B cell (primary cell): Measurements from ENCODE around the gene IL1RAPL1. TPM values are rescaled to one million over a fixed set of nuclear protein-coding genes. Genes with fewer than 3 reads are reported as not detected.

Experiments used
- ATAC-seq: fragments of 200-7000 bp; cut with Tn5 transposase; one replicate; pipeline ENCODE4 v1.10.0; 2021; ENCODE audit warnings: low read depth, mild to moderate bottlenecking, moderate number of reproducible peaks, moderate library complexity
- CTCF ChIA-PET: fragments of 350-600 bp; sonication (Branson Sonifier 250); formaldehyde crosslinking; loops from one replicate; lab custom pipeline; 2021; ENCODE audit warnings: antibody characterized with exemption, inconsistent platforms; lab: Charles Lee
- POLR2A ChIA-PET: fragments of 350-600 bp; sonication (Branson Sonifier 250); formaldehyde crosslinking; loops from one replicate; lab custom pipeline; 2021; ENCODE audit warnings: antibody characterized with exemption; lab: Charles Lee
- DNase-seq: peaks from one replicate; pipeline ENCODE4 v3.0.0; 2013
- H2AFZ ChIP-seq: 2 replicates; pipeline ENCODE4 v1.6.1; 2012; ENCODE audit warnings: mild to moderate bottlenecking, low read depth, low read length; ENCODE audit not compliant: insufficient read depth, poor library complexity, severe bottlenecking
- H3K27ac ChIP-seq, 2 donors: 1 replicate in 1 of 2; 2 replicates in 1 of 2; pipeline ENCODE4 v1.5.1; 2012 to 2013; ENCODE audit warnings: low read length in 2 of 2, mild to moderate bottlenecking in 2 of 2, moderate library complexity in 1 of 2
- H3K27me3 ChIP-seq, 4 experiments: fragments of 200-600 bp in 1 of 4; sonication (generic) in 1 of 4; replicated peaks in 1 of 4; 1 replicate in 2 of 4; 2 replicates in 2 of 4; pipeline versions ENCODE4 v1.6.1 to v1.7.0; 2013 to 2016; ENCODE audit warnings: low read length in 3 of 4, mild to moderate bottlenecking in 2 of 4, mixed read lengths in 1 of 4, moderate library complexity in 1 of 4; ENCODE audit not compliant: insufficient read depth in 4 of 4, control insufficient read depth in 3 of 4; ENCODE audit errors: control extremely low read depth in 1 of 4
- H3K36me3 ChIP-seq, 2 experiments: replicated peaks in 1 of 2; 1 replicate in 1 of 2; 2 replicates in 1 of 2; pipeline versions ENCODE4 v1.6.1 to v1.7.1; 2013; ENCODE audit warnings: low read length in 1 of 2; ENCODE audit not compliant: insufficient read depth in 2 of 2, control insufficient read depth in 1 of 2; ENCODE audit errors: control extremely low read depth in 1 of 2, extremely low read depth in 1 of 2
- H3K4me1 ChIP-seq, 2 donors: fragments of 200-600 bp in 1 of 2; sonication (generic) in 1 of 2; 1 replicate in 1 of 2; 2 replicates in 1 of 2; pipeline versions ENCODE4 v1.5.1 to v1.6.1; 2013 to 2017; ENCODE audit warnings: low read length in 2 of 2; ENCODE audit not compliant: control insufficient read depth in 2 of 2, insufficient read depth in 2 of 2
- H3K4me2 ChIP-seq: replicated peaks from 2 replicates; pipeline ENCODE3; 2012; ENCODE audit warnings: mild to moderate bottlenecking, low read depth, low read length; ENCODE audit not compliant: poor library complexity, severe bottlenecking
- H3K4me3 ChIP-seq, 5 experiments: fragments of 200-600 bp in 1 of 5; sonication (generic) in 1 of 5; 1 replicate in 3 of 5; 2 replicates in 2 of 5; pipeline versions ENCODE4 v1.5.1 to v1.7.0; 2011 to 2016; ENCODE audit warnings: low read length in 4 of 5, mild to moderate bottlenecking in 4 of 5, low read depth in 2 of 5, control low read depth in 1 of 5, moderate library complexity in 1 of 5; ENCODE audit not compliant: insufficient read depth in 1 of 5; ENCODE audit errors: control extremely low read depth in 1 of 5, extremely low read depth in 1 of 5
- H3K79me2 ChIP-seq: fragments of 200-600 bp; sonication (generic); one replicate; pipeline ENCODE4 v1.6.0; 2016; ENCODE audit warnings: low read length; ENCODE audit not compliant: control insufficient read depth, insufficient read depth
- H3K9ac ChIP-seq: fragments of 200-600 bp; sonication (generic); 2 replicates; pipeline ENCODE4 v1.6.1; 2017; ENCODE audit warnings: mild to moderate bottlenecking, low read length, moderate library complexity
- H3K9me3 ChIP-seq, 3 donors: one replicate each; pipeline versions ENCODE4 v1.6.1 to v1.7.1; 2013; ENCODE audit warnings: low read length in 2 of 3; ENCODE audit not compliant: control insufficient read depth in 2 of 3, insufficient read depth in 1 of 3; ENCODE audit errors: control extremely low read depth in 1 of 3
- H4K20me1 ChIP-seq: 2 replicates; pipeline ENCODE4 v1.6.0; 2012; ENCODE audit warnings: mild to moderate bottlenecking, low read length; ENCODE audit not compliant: insufficient read depth, control insufficient read depth, poor library complexity, severe bottlenecking
- H3K27ac Mint-ChIP-seq: one replicate; pipeline ENCODE4 v1.8.0; 2021; ENCODE audit warnings: mixed read lengths
- H3K27me3 Mint-ChIP-seq: one replicate; pipeline ENCODE4 v1.8.0; 2021; ENCODE audit warnings: mixed read lengths
- H3K4me1 Mint-ChIP-seq: one replicate; pipeline ENCODE4 v1.8.0; 2021; ENCODE audit warnings: mixed read lengths
- H3K4me3 Mint-ChIP-seq: one replicate; pipeline ENCODE4 v1.8.0; 2021; ENCODE audit warnings: mixed read lengths
- H3K9me3 Mint-ChIP-seq: one replicate; pipeline ENCODE4 v1.8.0; 2022; ENCODE audit warnings: mixed read lengths; ENCODE audit not compliant: insufficient read depth
- EZH2 ChIP-seq: IDR thresholded peaks from 2 replicates; pipeline ENCODE4 v1.6.1; 2012; ENCODE audit warnings: borderline replicate concordance, low read depth, mild to moderate bottlenecking, moderate library complexity, low read length; ENCODE audit not compliant: insufficient read depth, poor library complexity, severe bottlenecking
- WGBS: methylation state at CpG from one replicate; pipeline ENCODE4 v1.1.5; 2013; ENCODE audit warnings: missing lambda C conversion rate; ENCODE audit not compliant: insufficient coverage; 5-methylcytosine and 5-hydroxymethylcytosine counted together
- intact Hi-C: fragments of 100-400 bp; cut with micrococcal nuclease; formaldehyde crosslinking; loops from one replicate; pipeline ENCODE4 v1.10.0; 2022
- polyA plus RNA-seq: library from polyadenylated mRNA; depleted of rRNA; stranded (reverse); fragments of >200 nt; gene quantifications from 2 replicates; pipeline ENCODE4 v1.2.3, GENCODE V29; 2012
- total RNA-seq, 2 donors: library from RNA; stranded (reverse); fragments of 120-200 nt in 1 of 2; gene quantifications; 1 replicate in 1 of 2; 2 replicates in 1 of 2; pipeline versions ENCODE4 v1.2.3 to v1.2.4, GENCODE V29; 2013 to 2022
- TF ChIP-seq, protein P1 (sequence below): fragments of 200-600 bp; IDR thresholded peaks from one replicate; pipeline ENCODE4 v1.8.0; 2022; ENCODE audit warnings: antibody characterized with exemption, mild to moderate bottlenecking

Gene IL1RAPL1
- total and polyA plus RNA-seq, 2 donors (not counting 1 experiment from before 2014, with no cell fraction given) = not detected

DNA sequence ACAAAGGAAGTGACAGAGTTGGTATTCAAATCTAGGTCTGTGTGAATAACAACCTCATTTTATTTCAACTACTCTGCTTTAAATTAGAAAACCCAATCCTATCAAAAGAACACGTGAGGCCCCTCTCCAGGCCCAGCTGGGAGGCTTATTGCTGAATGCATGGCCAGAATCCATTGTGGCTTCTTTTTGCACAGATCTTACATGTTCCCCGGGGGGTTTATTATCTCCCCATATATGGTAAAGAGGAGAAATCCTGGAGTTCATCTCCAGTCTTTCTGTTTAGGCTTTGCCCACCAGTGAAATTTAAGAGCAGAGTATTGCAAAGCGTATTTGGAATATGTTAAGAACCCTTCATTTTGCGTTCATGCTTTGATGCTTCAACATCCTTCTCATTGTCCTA, 655.6 kb downstream of the IL1RAPL1 start:
- WGBS = 100% methylated on average over 1 of the region's 4 CpGs
- no peaks in the 10 kb centered on the region for H3K4me1 ChIP-seq
- no peak overlapping the region for H3K4me2 ChIP-seq
- H3K27me3 Mint-ChIP-seq = no peaks in the 10 kb centered on the region
- H3K4me1 Mint-ChIP-seq = no peaks in the 10 kb centered on the region
- H3K9me3 ChIP-seq = no peaks in the 10 kb centered on the region
- ATAC-seq (no peak), DNase-seq (no peak)
- H2AFZ ChIP-seq = no peak overlapping the region
- H3K27ac ChIP-seq = no peak overlapping the region
- H3K4me3 ChIP-seq = no peak overlapping the region
- no peaks in the 10 kb centered on the region for H3K79me2 ChIP-seq
- no peaks in the 10 kb centered on the region for H3K27me3 ChIP-seq
- H3K36me3 ChIP-seq = no peaks in the 10 kb centered on the region
- intact Hi-C loops = no loop called here
- H4K20me1 ChIP-seq = no peaks in the 10 kb centered on the region
- CTCF ChIA-PET = no interaction called here
- H3K27ac Mint-ChIP-seq = no peak overlapping the region
- POLR2A ChIA-PET = no interaction called here
- TF ChIP-seq EZH2 = no peak
- TF ChIP-seq, protein P1, sequence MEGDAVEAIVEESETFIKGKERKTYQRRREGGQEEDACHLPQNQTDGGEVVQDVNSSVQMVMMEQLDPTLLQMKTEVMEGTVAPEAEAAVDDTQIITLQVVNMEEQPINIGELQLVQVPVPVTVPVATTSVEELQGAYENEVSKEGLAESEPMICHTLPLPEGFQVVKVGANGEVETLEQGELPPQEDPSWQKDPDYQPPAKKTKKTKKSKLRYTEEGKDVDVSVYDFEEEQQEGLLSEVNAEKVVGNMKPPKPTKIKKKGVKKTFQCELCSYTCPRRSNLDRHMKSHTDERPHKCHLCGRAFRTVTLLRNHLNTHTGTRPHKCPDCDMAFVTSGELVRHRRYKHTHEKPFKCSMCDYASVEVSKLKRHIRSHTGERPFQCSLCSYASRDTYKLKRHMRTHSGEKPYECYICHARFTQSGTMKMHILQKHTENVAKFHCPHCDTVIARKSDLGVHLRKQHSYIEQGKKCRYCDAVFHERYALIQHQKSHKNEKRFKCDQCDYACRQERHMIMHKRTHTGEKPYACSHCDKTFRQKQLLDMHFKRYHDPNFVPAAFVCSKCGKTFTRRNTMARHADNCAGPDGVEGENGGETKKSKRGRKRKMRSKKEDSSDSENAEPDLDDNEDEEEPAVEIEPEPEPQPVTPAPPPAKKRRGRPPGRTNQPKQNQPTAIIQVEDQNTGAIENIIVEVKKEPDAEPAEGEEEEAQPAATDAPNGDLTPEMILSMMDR = no peak
- no peak overlapping the region for H3K9ac ChIP-seq
- peaks cover 3% of the 10 kb centered on the region for H3K9me3 Mint-ChIP-seq
- H3K4me3 Mint-ChIP-seq = no peak overlapping the region

DNA sequence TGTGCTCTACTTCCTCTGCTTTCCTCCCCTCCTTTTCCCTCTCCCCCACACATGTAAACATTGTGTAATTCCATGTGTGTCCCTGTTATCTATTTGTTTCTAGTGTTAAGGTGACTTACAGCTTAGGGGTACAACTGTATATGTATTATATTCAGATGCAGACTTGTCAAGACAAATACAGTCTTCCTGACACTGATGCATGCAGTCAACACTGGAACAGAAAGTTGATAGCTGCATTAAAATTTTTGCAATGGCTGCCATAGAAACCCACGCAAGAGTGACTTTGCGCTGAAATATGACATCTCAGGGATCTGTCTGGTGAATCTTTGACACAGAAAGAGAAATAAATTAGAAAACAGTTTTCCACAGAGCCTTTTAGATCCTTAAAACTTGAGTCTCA, 656.7 kb downstream of the IL1RAPL1 start:
- Histone ChIP-seq H3K27ac (no peak overlapping the region), H3K4me1 (no peaks in the 10 kb centered on the region), H3K9me3 (no peaks in the 10 kb centered on the region), H3K36me3 (no peaks in the 10 kb centered on the region), H2AFZ (no peak overlapping the region), H3K4me2 (no peak overlapping the region), H4K20me1 (no peaks in the 10 kb centered on the region), H3K9ac (no peak overlapping the region), H3K79me2 (no peaks in the 10 kb centered on the region), H3K27me3 (no peaks in the 10 kb centered on the region), H3K4me3 (no peak overlapping the region)
- POLR2A ChIA-PET = no interaction called here
- Mint-ChIP-seq H3K9me3 (peaks cover 3% of the 10 kb centered on the region), H3K4me1 (no peaks in the 10 kb centered on the region), H3K4me3 (no peak overlapping the region), H3K27ac (no peak overlapping the region), H3K27me3 (no peaks in the 10 kb centered on the region)
- WGBS = no CpG with 5 or more reads among the region's 2 CpGs
- DNase-seq (no peak), ATAC-seq (no peak)
- TF ChIP-seq, protein P1 = no peak
- no peak for TF ChIP-seq EZH2
- CTCF ChIA-PET = no interaction called here
- intact Hi-C loops = no loop called here
